Measurements from ENCODE around the gene NEDD4L.
A peak's percentile ranks its signal among the peaks of the same experiment; 100 is the strongest.

The NEDD4L gene

GRCh38 chr18:58300867-58301266 lies 256.8 kb downstream of the NEDD4L start:
- no peak for DNase-seq

- DNase-seq: no peak
Measured at GRCh38 chr18:58302811-58303210, 258.8 kb downstream of the NEDD4L start.

- DNase-seq: no peak
Measured at GRCh38 chr18:58303363-58303762, 259.3 kb downstream of the NEDD4L start.

GRCh38 chr18:58305792-58306191 lies 261.8 kb downstream of the NEDD4L start:
- no peak for DNase-seq

GRCh38 chr18:58307441-58307840 lies 263.4 kb downstream of the NEDD4L start:
- DNase-seq: no peak

GRCh38 chr18:58308463-58308862 lies 264.4 kb downstream of the NEDD4L start:
- no peak for DNase-seq

- no peak for DNase-seq
Measured at GRCh38 chr18:58309099-58309498, 265.1 kb downstream of the NEDD4L start.

- no peak for DNase-seq
Measured at GRCh38 chr18:58309610-58310239, 265.7 kb downstream of the NEDD4L start.

- DNase-seq: peak in 1 of 2 donors; percentile 16
Measured at GRCh38 chr18:58310517-58310916, 266.5 kb downstream of the NEDD4L start.

GRCh38 chr18:58311390-58311789 lies 267.4 kb downstream of the NEDD4L start:
- DNase-seq: no peak

- no peak for DNase-seq
Measured at GRCh38 chr18:58313491-58314032, 269.5 kb downstream of the NEDD4L start.

- no peak for DNase-seq
Measured at GRCh38 chr18:58314284-58314683, 270.3 kb downstream of the NEDD4L start.

GRCh38 chr18:58315041-58315440 lies 271.0 kb downstream of the NEDD4L start:
- DNase-seq: no peak

GRCh38 chr18:58315739-58316215 lies 271.8 kb downstream of the NEDD4L start:
- DNase-seq: no peak

- no peak for DNase-seq
Measured at GRCh38 chr18:58316396-58317342, 272.6 kb downstream of the NEDD4L start.

GRCh38 chr18:58319719-58320118 lies 275.7 kb downstream of the NEDD4L start:
- DNase-seq: no peak

- DNase-seq: no peak
Measured at GRCh38 chr18:58320907-58321561, 277.0 kb downstream of the NEDD4L start.

GRCh38 chr18:58321986-58322385 lies 278.0 kb downstream of the NEDD4L start:
- DNase-seq: peak; percentile 20 to 24

GRCh38 chr18:58322464-58322863 lies 278.4 kb downstream of the NEDD4L start:
- DNase-seq: no peak

GRCh38 chr18:58323866-58324762 lies 280.1 kb downstream of the NEDD4L start:
- no peak for DNase-seq

- no peak for DNase-seq
Measured at GRCh38 chr18:58324824-58325480, 280.9 kb downstream of the NEDD4L start.

- no peak for DNase-seq
Measured at GRCh38 chr18:58325494-58325893, 281.5 kb downstream of the NEDD4L start.

All from stimulated activated CD4-positive, alpha-beta T cell treated with anti-CD3 and anti-CD28 coated beads, Interleukin-2, amount 100 ng/mL, for 48 hours (primary cell).